Right lobe of liver (tissue), 4 donors: Measurements from ENCODE around the gene PGAP2.

Source experiments
- POLR2A ChIP-seq: fragments of 450-650 bp; IDR thresholded peaks from one replicate; pipeline ENCODE4 v1.6.1; 2017; ENCODE audit warnings: antibody characterized with exemption, mild to moderate bottlenecking
- TF ChIP-seq, protein P1 (sequence below), 4 donors: fragments of 200-600 bp in 3 of 4; fragments of 450-650 bp in 1 of 4; IDR thresholded peaks; one replicate each; pipeline versions ENCODE4 v1.5.1 to v1.8.0; 2016 to 2022; ENCODE audit warnings: antibody characterized with exemption in 4 of 4, mild to moderate bottlenecking in 2 of 4
- donor health status: DM: no; HTN: no; CAD: no.
- donor health status: DM: no; HTN: no; CAD: no.
- donor health status: DM: no; HTN: yes; CAD: no.

DNA sequence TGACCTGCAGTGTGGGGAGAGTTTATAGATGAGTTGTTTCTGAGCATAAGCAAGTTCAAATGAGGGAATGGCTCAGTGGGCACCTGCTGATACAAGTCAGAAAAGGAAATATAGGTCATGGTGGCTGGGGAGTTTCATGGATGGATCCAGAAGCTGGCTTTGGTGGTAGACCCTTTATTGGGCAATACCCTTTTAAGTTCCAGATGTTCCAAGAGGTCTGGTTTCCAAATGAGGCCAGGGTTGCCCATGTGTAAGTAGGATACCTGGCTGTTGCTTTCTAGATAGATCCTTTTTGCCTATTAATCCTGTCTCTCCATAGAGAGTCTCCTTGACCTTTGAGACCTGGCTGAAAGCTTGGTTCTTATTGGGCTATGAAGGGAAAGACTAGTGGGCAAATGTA lies 49.3 kb downstream of the PGAP2 start:
- TF ChIP-seq, protein P1, sequence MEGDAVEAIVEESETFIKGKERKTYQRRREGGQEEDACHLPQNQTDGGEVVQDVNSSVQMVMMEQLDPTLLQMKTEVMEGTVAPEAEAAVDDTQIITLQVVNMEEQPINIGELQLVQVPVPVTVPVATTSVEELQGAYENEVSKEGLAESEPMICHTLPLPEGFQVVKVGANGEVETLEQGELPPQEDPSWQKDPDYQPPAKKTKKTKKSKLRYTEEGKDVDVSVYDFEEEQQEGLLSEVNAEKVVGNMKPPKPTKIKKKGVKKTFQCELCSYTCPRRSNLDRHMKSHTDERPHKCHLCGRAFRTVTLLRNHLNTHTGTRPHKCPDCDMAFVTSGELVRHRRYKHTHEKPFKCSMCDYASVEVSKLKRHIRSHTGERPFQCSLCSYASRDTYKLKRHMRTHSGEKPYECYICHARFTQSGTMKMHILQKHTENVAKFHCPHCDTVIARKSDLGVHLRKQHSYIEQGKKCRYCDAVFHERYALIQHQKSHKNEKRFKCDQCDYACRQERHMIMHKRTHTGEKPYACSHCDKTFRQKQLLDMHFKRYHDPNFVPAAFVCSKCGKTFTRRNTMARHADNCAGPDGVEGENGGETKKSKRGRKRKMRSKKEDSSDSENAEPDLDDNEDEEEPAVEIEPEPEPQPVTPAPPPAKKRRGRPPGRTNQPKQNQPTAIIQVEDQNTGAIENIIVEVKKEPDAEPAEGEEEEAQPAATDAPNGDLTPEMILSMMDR (IDR thresholded peaks at IDR 0.05): no peak
- TF ChIP-seq POLR2A: no peak
